H9 (cell line): ENCODE results near the gene SMAD7. TPM values are rescaled to one million over a fixed set of nuclear protein-coding genes. Genes with fewer than 3 reads are reported as not detected.

Source experiments
- DNase-seq: peaks from one replicate; pipeline ENCODE4 v3.0.0-alpha.2; 2017
- H2AFZ ChIP-seq: one replicate; pipeline ENCODE4 v1.6.1; 2013; ENCODE audit warnings: mild to moderate bottlenecking, low read length, control low read depth, moderate library complexity
- H2AK5ac ChIP-seq: 2 replicates; pipeline ENCODE4 v1.6.1; 2013; ENCODE audit warnings: low read length, control low read depth, mixed read lengths; ENCODE audit not compliant: insufficient read length
- H2BK120ac ChIP-seq: one replicate; pipeline ENCODE4 v1.6.1; 2013; ENCODE audit warnings: low read depth, mild to moderate bottlenecking, low read length, control low read depth, inconsistent platforms; ENCODE audit not compliant: poor library complexity, severe bottlenecking
- H2BK12ac ChIP-seq: 2 replicates; pipeline ENCODE4 v1.6.1; 2013; ENCODE audit warnings: low read length, control low read depth, mixed read lengths, low read depth; ENCODE audit not compliant: insufficient read length
- H2BK15ac ChIP-seq: 2 replicates; pipeline ENCODE4 v1.6.1; 2013; ENCODE audit warnings: low read depth, low read length, control low read depth
- H2BK20ac ChIP-seq: one replicate; pipeline ENCODE4 v1.6.1; 2013; ENCODE audit warnings: low read depth, mild to moderate bottlenecking, low read length, control low read depth, inconsistent platforms; ENCODE audit not compliant: poor library complexity, severe bottlenecking
- H2BK5ac ChIP-seq: 2 replicates; pipeline ENCODE4 v1.6.1; 2013; ENCODE audit warnings: low read length, control low read depth, mixed read lengths; ENCODE audit not compliant: insufficient read length
- H3K14ac ChIP-seq: 2 replicates; pipeline ENCODE4 v1.6.1; 2013; ENCODE audit warnings: low read length, control low read depth; ENCODE audit not compliant: insufficient read depth
- H3K18ac ChIP-seq: 2 replicates; pipeline ENCODE4 v1.6.1; 2013; ENCODE audit warnings: low read depth, mild to moderate bottlenecking, mixed read lengths, low read length, control low read depth; ENCODE audit not compliant: insufficient read length
- H3K23ac ChIP-seq: 2 replicates; pipeline ENCODE4 v1.6.1; 2013; ENCODE audit warnings: low read length, control low read depth, mixed read lengths, low read depth; ENCODE audit not compliant: insufficient read length
- H3K23me2 ChIP-seq: 2 replicates; pipeline ENCODE4 v1.6.1; 2013; ENCODE audit warnings: low read depth, mild to moderate bottlenecking, mixed read lengths, low read length, control low read depth; ENCODE audit not compliant: insufficient read length, poor library complexity, severe bottlenecking
- H3K27ac ChIP-seq: 2 replicates; pipeline ENCODE4 v1.5.1; 2013; ENCODE audit warnings: low read length, control low read depth, mixed read lengths, low read depth; ENCODE audit not compliant: insufficient read length
- H3K27me3 ChIP-seq: 2 replicates; pipeline ENCODE4 v1.6.1; 2013; ENCODE audit warnings: low read length, control low read depth, inconsistent platforms; ENCODE audit not compliant: insufficient read depth
- H3K4ac ChIP-seq: 2 replicates; pipeline ENCODE4 v1.6.1; 2013; ENCODE audit warnings: low read depth, mild to moderate bottlenecking, control low read depth, inconsistent platforms, low read length, moderate library complexity
- H3K4me1 ChIP-seq: 2 replicates; pipeline ENCODE4 v1.6.1; 2013; ENCODE audit warnings: low read length, control low read depth, inconsistent platforms; ENCODE audit not compliant: insufficient read depth
- H3K4me2 ChIP-seq: 2 replicates; pipeline ENCODE4 v1.6.1; 2013; ENCODE audit warnings: low read length, control low read depth, mixed read lengths; ENCODE audit not compliant: insufficient read length, insufficient read depth
- H3K56ac ChIP-seq: 2 replicates; pipeline ENCODE4 v1.6.1; 2013; ENCODE audit warnings: low read depth, mild to moderate bottlenecking, mixed read lengths, low read length, control low read depth; ENCODE audit not compliant: insufficient read length
- H3K79me1 ChIP-seq: 2 replicates; pipeline ENCODE4 v1.6.1; 2013; ENCODE audit warnings: low read depth, mild to moderate bottlenecking, moderate library complexity, low read length, control low read depth, inconsistent platforms; ENCODE audit not compliant: insufficient read depth, poor library complexity, severe bottlenecking
- H3K79me2 ChIP-seq: 2 replicates; pipeline ENCODE4 v1.6.1; 2013; ENCODE audit warnings: low read length, control low read depth, inconsistent platforms; ENCODE audit not compliant: insufficient read depth
- H3K9ac ChIP-seq: 2 replicates; pipeline ENCODE4 v1.6.1; 2013; ENCODE audit warnings: low read length, control low read depth, mixed read lengths; ENCODE audit not compliant: insufficient read length; ENCODE audit errors: extremely low read depth
- H3K9me3 ChIP-seq: one replicate; pipeline ENCODE4 v1.6.1; 2013; ENCODE audit warnings: low read depth, low read length, inconsistent platforms; ENCODE audit not compliant: control insufficient read depth
- H3T11ph ChIP-seq: one replicate; pipeline ENCODE4 v1.6.1; 2013; ENCODE audit warnings: mild to moderate bottlenecking, low read length, control low read depth, inconsistent platforms
- H4K20me1 ChIP-seq: one replicate; pipeline ENCODE4 v1.6.1; 2013; ENCODE audit not compliant: control insufficient read depth, insufficient read length, insufficient read depth
- H4K5ac ChIP-seq: 2 replicates; pipeline ENCODE4 v1.6.1; 2013; ENCODE audit warnings: low read depth, mild to moderate bottlenecking, mixed read lengths, low read length, control low read depth; ENCODE audit not compliant: insufficient read length
- H4K8ac ChIP-seq: replicated peaks from 2 replicates; pipeline ENCODE4 v1.6.1; 2013; ENCODE audit warnings: low read length, control low read depth, mixed read lengths, low read depth; ENCODE audit not compliant: insufficient read length
- H4K91ac ChIP-seq: 2 replicates; pipeline ENCODE4 v1.6.1; 2013; ENCODE audit warnings: low read depth, mild to moderate bottlenecking, moderate library complexity, mixed read lengths, low read length, control low read depth; ENCODE audit not compliant: insufficient read length
- H3K27ac Mint-ChIP-seq, 3 experiments: 2 replicates in 2 of 3; 3 replicates in 1 of 3; pipeline ENCODE4 v1.8.0; 2020 to 2021; ENCODE audit warnings: mixed read lengths in 3 of 3, mild to moderate bottlenecking in 1 of 3, moderate library complexity in 1 of 3
- H3K27me3 Mint-ChIP-seq: 2 replicates; pipeline ENCODE4 v1.8.0; 2021; ENCODE audit warnings: low read depth, mild to moderate bottlenecking, moderate library complexity, mixed read lengths
- H3K36me3 Mint-ChIP-seq, 3 experiments: 2 replicates in 2 of 3; 3 replicates in 1 of 3; pipeline ENCODE4 v1.8.0; 2020 to 2021; ENCODE audit warnings: low read depth in 3 of 3, mixed read lengths in 3 of 3; ENCODE audit not compliant: insufficient read depth in 1 of 3
- H3K4me1 Mint-ChIP-seq, 2 experiments: 2 replicates each; pipeline ENCODE4 v1.8.0; 2020; ENCODE audit warnings: mixed read lengths in 2 of 2
- H3K4me3 Mint-ChIP-seq, 2 experiments: 2 replicates in 1 of 2; 3 replicates in 1 of 2; pipeline ENCODE4 v1.8.0; 2020 to 2021; ENCODE audit warnings: mild to moderate bottlenecking in 2 of 2, mixed read lengths in 2 of 2, moderate library complexity in 1 of 2
- H3K9me3 Mint-ChIP-seq, 2 experiments: 2 replicates in 1 of 2; 3 replicates in 1 of 2; pipeline ENCODE4 v1.8.0; 2020; ENCODE audit warnings: mild to moderate bottlenecking in 2 of 2, mixed read lengths in 2 of 2, moderate library complexity in 1 of 2
- CTCF ChIP-seq: fragments of 200-600 bp; sonication (generic); conservative IDR thresholded peaks from 3 replicates; pipeline ENCODE4 v1.8.0; 2021; ENCODE audit warnings: antibody characterized with exemption, mild to moderate bottlenecking
- WGBS: extraction: QIAGEN DNeasy Blood & Tissue Kit; methylation state at CpG from one replicate; pipeline ENCODE4 v1.1.7; 2013; ENCODE audit warnings: missing lambda C conversion rate, low lambda C conversion rate, mixed read lengths; ENCODE audit not compliant: insufficient read length; ENCODE audit errors: extremely low coverage; 5-methylcytosine and 5-hydroxymethylcytosine counted together
- total RNA-seq: library from RNA; stranded (reverse); gene quantifications from 2 replicates; pipeline ENCODE4 v1.2.1, GENCODE V29; 2021

Gene SMAD7
- total RNA-seq, 1 experiment from 2014 or later: 27.7 TPM

GRCh38 chr18:48967545-48967944, 16.8 kb upstream of the SMAD7 start:
- H3K18ac ChIP-seq: no peak overlapping the region
- no peaks in the 10 kb centered on the region; the same call in 1 of the 2 replicates for H3K79me2 ChIP-seq
- no peaks in the 10 kb centered on the region for H3K9me3 ChIP-seq
- no peaks in the 10 kb centered on the region for H3K27me3 ChIP-seq
- H3K23me2 ChIP-seq: no peaks in the 10 kb centered on the region
- no peak overlapping the region for H2BK20ac ChIP-seq
- no peaks in the 10 kb centered on the region for H4K20me1 ChIP-seq
- Mint-ChIP-seq H3K9me3 (peaks cover 2 to 6% of the 10 kb centered on the region in 2 experiments; a peak in 3 of 5 replicates), H3K4me1 (peaks cover 43 to 47% of the 10 kb centered on the region in 2 experiments), H3K27me3 (peaks cover 5% of the 10 kb centered on the region), H3K27ac (no peak overlapping the region; a peak in 1 of 7 replicates), H3K36me3 (peaks cover 0 to 2% (median 0%) of the 10 kb centered on the region in 3 experiments; a peak in 1 of 7 replicates), H3K4me3 (no peak overlapping the region)
- peaks cover 20% of the 10 kb centered on the region for H3K4me1 ChIP-seq
- no peak overlapping the region for H3K4me2 ChIP-seq
- H3K4ac ChIP-seq: no peak overlapping the region
- 0 out of 2 replicates have a peak overlapping the region, but pooled peaks have one; percentile 23 for H3K14ac ChIP-seq
- no peaks in the 10 kb centered on the region for H3K79me1 ChIP-seq
- no peak overlapping the region for H3K9ac ChIP-seq
- WGBS: no CpG with 5 or more reads among the region's 2 CpGs
- H4K91ac ChIP-seq: no peak overlapping the region
- H4K8ac ChIP-seq: no peak overlapping the region
- no peak overlapping the region for H3K23ac ChIP-seq
- no peak overlapping the region for H2AK5ac ChIP-seq
- no peak overlapping the region for H4K5ac ChIP-seq
- no peak overlapping the region for H2BK120ac ChIP-seq
- DNase-seq: no peak
- H2BK12ac ChIP-seq: no peak overlapping the region
- no peak overlapping the region for H2AFZ ChIP-seq
- peak overlapping the region; percentile 11 for H3K27ac ChIP-seq
- no peak overlapping the region for H3T11ph ChIP-seq
- no peak overlapping the region for H3K56ac ChIP-seq
- H2BK5ac ChIP-seq: no peak overlapping the region
- no peak for TF ChIP-seq CTCF
- no peak overlapping the region for H2BK15ac ChIP-seq
